Adrenal gland (tissue), 5 donors: ENCODE data around the gene LARGE1.

Experiments
- POLR2A ChIP-seq, 2 donors: fragments of 450-650 bp; IDR thresholded peaks; one replicate each; pipeline ENCODE4 v1.6.1; 2017; ENCODE audit warnings: antibody characterized with exemption in 2 of 2, mild to moderate bottlenecking in 2 of 2, moderate library complexity in 1 of 2
- TF ChIP-seq, protein P1 (sequence below), 6 experiments: fragments of 450-650 bp in 4 of 6; fragments of 200-600 bp in 2 of 6; sonication (generic) in 1 of 6; IDR thresholded peaks; 1 replicate in 5 of 6; 2 replicates in 1 of 6; pipeline versions ENCODE4 v1.5.1 to v1.8.0; 2016 to 2021; ENCODE audit warnings: antibody characterized with exemption in 6 of 6, mild to moderate bottlenecking in 2 of 6, moderate library complexity in 1 of 6
- donor health status: DM: no; HTN: no; CAD: no.

- TF ChIP-seq, protein P1, sequence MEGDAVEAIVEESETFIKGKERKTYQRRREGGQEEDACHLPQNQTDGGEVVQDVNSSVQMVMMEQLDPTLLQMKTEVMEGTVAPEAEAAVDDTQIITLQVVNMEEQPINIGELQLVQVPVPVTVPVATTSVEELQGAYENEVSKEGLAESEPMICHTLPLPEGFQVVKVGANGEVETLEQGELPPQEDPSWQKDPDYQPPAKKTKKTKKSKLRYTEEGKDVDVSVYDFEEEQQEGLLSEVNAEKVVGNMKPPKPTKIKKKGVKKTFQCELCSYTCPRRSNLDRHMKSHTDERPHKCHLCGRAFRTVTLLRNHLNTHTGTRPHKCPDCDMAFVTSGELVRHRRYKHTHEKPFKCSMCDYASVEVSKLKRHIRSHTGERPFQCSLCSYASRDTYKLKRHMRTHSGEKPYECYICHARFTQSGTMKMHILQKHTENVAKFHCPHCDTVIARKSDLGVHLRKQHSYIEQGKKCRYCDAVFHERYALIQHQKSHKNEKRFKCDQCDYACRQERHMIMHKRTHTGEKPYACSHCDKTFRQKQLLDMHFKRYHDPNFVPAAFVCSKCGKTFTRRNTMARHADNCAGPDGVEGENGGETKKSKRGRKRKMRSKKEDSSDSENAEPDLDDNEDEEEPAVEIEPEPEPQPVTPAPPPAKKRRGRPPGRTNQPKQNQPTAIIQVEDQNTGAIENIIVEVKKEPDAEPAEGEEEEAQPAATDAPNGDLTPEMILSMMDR (IDR thresholded peaks at IDR 0.05): no peak
- TF ChIP-seq POLR2A (IDR thresholded peaks at IDR 0.05): no peak
Measured at GRCh38 chr22:33576205-33576604, 344.1 kb downstream of the LARGE1 start.
